GM18508 (cell line): ENCODE results near the gene TMEM94.

Source experiments
- ATAC-seq: cut with Tn5 transposase; IDR thresholded peaks from one replicate; pipeline ENCODE4 v1.9.1; 2021; ENCODE audit warnings: moderate number of reproducible peaks; ENCODE audit not compliant: insufficient read depth, unreplicated experiment

Gene TMEM94

GRCh38 chr17:75521951-75522727 lies 65.7 kb downstream of the TMEM94 start:
- ATAC-seq = no peak

GRCh38 chr17:75523647-75524046 lies 67.2 kb downstream of the TMEM94 start:
- no peak for ATAC-seq

- ATAC-seq = no peak
These were observed 68.0 kb downstream of the TMEM94 start for GRCh38 chr17:75524269-75524969.

GRCh38 chr17:75524970-75525805 lies 68.8 kb downstream of the TMEM94 start, which contains the start of gene LLGL2:
Gene LLGL2 (plus strand): TSS chr17:75525697. CDS start chr17:75543427, 17,730 bp downstream.
- ATAC-seq = no peak

GRCh38 chr17:75525806-75526554 lies 69.5 kb downstream of the TMEM94 start:
- no peak for ATAC-seq

GRCh38 chr17:75526555-75527270 lies 70.3 kb downstream of the TMEM94 start:
- ATAC-seq = no peak

- no peak for ATAC-seq
These were observed 74.6 kb downstream of the TMEM94 start for GRCh38 chr17:75530837-75531720.

GRCh38 chr17:75531721-75532072 lies 75.3 kb downstream of the TMEM94 start:
- no peak for ATAC-seq

- ATAC-seq = no peak
These were observed 78.7 kb downstream of the TMEM94 start for GRCh38 chr17:75535119-75535537.

GRCh38 chr17:75535871-75536270 lies 79.4 kb downstream of the TMEM94 start:
- no peak for ATAC-seq

- ATAC-seq = no peak
These were observed 79.9 kb downstream of the TMEM94 start for GRCh38 chr17:75536366-75536765.

GRCh38 chr17:75539967-75540729 lies 83.7 kb downstream of the TMEM94 start:
- no peak for ATAC-seq

GRCh38 chr17:75540923-75541503 lies 84.6 kb downstream of the TMEM94 start:
- ATAC-seq = no peak

GRCh38 chr17:75542229-75542628 lies 85.8 kb downstream of the TMEM94 start:
- ATAC-seq = no peak

GRCh38 chr17:75542728-75543336 lies 86.4 kb downstream of the TMEM94 start:
- no peak for ATAC-seq

GRCh38 chr17:75544250-75544649 lies 87.8 kb downstream of the TMEM94 start:
- ATAC-seq = no peak

- no peak for ATAC-seq
These were observed 89.7 kb downstream of the TMEM94 start for GRCh38 chr17:75546181-75546580.
